AG09319 (cell line): ENCODE measurements around the gene ADRB1.

ENCODE experiments used
- DNase-seq: peaks from one replicate; pipeline ENCODE4 v3.0.0-alpha.2; 2010; ENCODE audit warnings: low read depth; ENCODE audit errors: extremely low read depth
- CTCF ChIP-seq: IDR thresholded peaks from 2 replicates; pipeline ENCODE4 v1.5.1; 2011; ENCODE audit warnings: low read depth, mild to moderate bottlenecking, inconsistent platforms, low read length, moderate library complexity

Gene ADRB1

GRCh38 chr10:114009281-114009996, 34.2 kb upstream of the ADRB1 start:
- no peak for TF ChIP-seq CTCF
- no peak for DNase-seq

GRCh38 chr10:114010316-114010715, 33.4 kb upstream of the ADRB1 start:
- no peak for TF ChIP-seq CTCF
- no peak for DNase-seq

GRCh38 chr10:114012650-114013049, 31.0 kb upstream of the ADRB1 start:
- DNase-seq = no peak
- TF ChIP-seq CTCF = no peak

- no peak for TF ChIP-seq CTCF
- no peak for DNase-seq
Observed at GRCh38 chr10:114015708-114016107, 28.0 kb upstream of the ADRB1 start.

GRCh38 chr10:114017271-114017670, 26.4 kb upstream of the ADRB1 start:
- DNase-seq = no peak
- no peak for TF ChIP-seq CTCF

GRCh38 chr10:114017873-114018272, 25.8 kb upstream of the ADRB1 start:
- no peak for TF ChIP-seq CTCF
- DNase-seq = no peak

GRCh38 chr10:114019226-114019625, 24.4 kb upstream of the ADRB1 start:
- TF ChIP-seq CTCF = no peak
- no peak for DNase-seq
